ENCODE results near the gene MTMR6.

MTMR6 gene

DNA sequence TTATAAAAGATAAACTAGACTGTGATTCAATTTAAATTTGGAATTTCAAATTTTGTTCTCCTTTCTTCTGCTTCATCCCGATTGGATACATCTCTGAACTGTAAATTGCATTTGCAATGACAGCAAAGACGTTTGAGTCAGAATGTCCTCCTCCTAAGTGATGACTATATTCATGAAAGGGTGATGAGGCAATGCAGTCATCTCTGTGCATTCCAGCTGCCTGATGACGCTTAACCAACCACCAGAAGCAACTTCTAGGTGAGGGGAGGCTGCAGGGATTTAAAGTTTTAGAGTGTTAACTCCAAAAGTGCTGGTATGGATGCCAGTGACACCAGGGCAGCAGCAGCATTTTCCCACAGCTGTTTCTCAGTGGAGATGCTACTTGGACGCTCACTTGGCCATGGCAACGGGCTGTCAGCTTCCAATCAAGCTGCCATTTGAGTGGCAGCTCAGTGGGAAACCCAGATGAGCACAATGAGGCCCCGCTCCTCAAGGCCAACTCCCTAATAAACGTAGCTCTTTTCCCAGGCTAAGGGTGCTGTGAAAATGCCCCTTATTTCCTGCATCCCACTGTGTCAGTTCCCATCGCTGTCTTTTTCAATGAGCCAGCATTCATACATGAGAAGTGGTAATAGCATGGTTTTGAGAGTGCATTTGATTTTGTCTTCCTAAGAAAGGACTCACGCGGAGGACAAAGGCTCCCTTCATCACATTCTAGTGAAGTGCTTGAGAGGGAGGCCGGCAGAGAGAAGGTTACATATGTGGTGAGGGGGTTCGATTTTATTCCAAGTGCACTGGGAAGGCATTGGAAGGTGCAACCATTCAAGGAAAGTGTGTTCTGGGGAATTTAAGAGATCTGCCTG lies 70.0 kb downstream of the MTMR6 start:
- no peak for DNase-seq (ENCODE audit: low read depth in 3 of 3, low spot score in 1 of 3)

DNA sequence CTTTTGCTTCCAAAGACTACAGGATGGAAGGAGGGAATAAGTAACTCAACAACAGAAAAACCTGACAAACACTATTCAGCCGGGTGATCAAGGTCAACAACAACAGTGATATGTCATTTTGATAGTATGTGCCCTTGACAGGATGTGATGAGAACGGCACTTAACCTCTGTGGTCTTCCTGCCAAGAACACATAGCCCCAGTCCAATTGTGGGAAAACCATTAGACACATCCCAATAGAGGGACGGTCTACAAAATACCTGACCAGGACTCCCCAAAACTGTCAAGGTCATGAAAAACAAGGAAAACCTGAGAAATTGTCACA lies 72.1 kb downstream of the MTMR6 start:
- DNase-seq (ENCODE audit: low read depth in 3 of 3, low spot score in 1 of 3) = no peak

DNA sequence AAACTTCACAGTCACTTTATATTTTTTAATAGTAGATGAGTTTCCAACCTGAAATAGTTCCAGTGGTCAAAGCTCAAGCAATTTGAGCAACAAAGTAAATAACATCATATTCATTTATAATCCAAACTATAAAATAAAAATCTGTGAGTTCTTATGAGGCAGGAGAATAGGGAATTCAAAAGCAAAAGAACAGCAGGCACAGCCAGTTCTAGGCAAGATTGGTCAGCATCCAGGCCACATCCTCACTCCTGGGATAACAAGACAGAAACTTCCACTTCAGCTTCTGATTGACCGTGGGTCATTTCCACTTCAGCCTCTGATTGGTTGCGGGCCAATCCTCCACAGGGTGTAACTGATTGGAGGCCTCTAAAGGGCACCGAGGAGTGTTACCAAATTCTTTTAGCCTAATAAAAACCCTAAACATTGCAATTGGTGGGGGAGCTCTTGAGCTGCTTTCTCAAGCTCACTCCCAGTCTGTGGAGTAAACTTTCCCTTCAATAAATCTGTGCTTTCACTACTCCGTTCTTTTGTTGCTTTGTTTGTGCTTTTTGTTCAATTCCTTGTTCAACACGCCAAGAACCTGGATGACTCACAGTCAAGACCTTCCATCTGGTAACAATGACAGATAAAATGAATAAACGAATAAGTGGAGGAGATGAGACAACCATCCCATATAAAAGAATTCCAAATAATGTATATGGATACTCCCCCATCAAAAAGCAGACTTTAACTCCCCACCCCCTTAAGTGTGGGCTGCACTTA lies 72.6 kb downstream of the MTMR6 start:
- no peak for DNase-seq (ENCODE audit: low read depth in 3 of 3, low spot score in 1 of 3)

DNA sequence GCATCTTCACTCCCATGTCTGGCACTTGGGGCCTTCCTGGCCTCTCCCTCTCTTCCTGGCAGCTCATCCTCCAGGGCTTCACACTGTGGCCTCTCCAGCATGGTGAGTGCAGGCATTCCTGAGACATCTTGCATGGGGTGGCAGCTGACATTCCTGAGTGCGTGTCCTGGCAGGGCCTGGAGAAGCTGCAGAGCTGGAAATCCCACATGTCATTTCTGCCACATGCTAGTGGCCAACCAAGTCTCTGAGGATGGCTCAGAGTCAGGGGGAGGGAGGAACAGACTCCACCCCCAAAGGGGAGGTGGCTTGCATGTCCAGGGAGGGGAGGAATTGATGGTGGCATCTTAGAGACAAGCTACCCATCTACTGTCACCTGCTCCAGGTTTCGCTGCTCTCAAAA lies 73.6 kb downstream of the MTMR6 start:
- DNase-seq (ENCODE audit: low read depth in 3 of 3, low spot score in 1 of 3) = no peak

DNA sequence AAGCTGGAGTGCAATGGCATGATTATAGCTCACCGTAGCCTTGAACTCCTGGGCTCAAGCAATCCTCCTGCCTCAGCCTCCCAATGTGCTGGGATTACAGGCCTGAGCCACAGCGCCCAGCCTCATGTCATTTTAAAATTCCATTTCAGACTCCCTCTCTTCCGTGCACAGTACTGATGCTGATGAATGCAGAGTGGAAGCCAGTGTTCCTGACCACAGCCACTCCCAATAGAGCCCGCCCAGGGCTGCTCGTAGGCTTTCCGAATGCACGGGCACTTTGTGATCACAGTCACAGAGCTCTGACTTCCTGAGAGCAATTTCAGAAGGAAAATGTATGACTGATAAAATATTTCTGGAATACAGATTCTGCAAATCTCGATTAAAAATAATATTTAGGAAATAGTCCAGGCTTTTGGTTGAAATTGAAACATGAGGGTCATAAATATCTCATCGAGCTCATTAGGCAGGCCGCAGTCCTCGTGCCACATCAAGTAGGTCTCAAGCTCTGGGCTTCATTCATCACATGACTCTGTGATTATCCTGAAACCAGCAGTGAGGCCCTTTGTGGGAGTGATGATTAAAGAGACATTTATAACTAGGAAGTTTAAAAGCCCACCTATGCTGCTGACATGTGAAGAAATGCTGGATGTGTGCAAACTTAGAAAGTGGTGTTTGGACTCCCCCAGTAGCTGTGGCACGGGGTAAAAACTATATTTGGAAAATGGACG lies 76.3 kb downstream of the MTMR6 start:
- DNase-seq (ENCODE audit: low read depth in 3 of 3, low spot score in 1 of 3) = no peak

DNA sequence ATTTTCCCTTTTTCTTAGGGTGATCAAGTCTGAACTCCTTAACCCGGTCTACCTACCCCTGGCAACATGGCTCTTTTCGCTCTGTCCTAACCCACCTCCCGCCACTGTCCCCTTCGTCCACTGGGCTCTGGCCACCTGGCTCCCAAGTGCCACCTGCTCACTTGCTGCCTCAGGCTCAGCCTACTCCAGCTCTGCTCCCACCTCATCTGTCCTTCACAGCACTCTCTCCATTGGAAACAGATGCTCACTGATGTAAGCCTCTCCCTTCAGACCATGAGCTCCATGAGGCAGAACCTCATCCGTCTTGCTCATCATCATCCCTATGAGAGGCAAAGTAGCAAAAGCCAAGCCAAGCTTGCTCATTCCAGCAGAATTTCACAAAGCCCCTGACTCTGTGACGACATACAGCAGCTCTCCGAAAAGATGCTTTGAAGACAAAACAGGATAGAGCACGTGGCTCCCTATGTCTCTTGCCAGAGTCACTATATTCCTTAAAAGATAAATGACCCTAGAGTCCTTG lies 79.9 kb downstream of the MTMR6 start:
- DNase-seq (ENCODE audit: low read depth in 3 of 3, low spot score in 1 of 3) = no peak

DNA sequence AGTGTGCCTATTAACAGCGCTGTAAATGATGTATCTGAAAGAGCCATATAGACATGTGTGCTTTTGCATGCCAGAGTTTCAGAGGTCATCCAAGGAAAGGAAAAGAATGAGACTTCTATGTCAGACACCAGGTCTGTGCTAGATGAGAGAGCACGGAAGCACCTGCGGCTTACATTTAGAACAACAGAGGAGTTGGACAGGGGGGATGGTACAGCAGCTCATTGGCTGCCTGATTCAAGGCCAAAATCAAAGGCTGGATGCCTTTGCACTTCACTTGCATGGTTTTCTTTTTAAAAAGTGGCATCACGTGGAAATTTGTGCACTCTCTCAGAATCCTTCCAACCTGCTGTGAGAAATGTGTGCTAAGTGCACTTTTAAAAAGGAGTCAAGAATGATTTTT lies 82.4 kb downstream of the MTMR6 start:
- no peak for DNase-seq (ENCODE audit: low read depth in 3 of 3, low spot score in 1 of 3)

DNA sequence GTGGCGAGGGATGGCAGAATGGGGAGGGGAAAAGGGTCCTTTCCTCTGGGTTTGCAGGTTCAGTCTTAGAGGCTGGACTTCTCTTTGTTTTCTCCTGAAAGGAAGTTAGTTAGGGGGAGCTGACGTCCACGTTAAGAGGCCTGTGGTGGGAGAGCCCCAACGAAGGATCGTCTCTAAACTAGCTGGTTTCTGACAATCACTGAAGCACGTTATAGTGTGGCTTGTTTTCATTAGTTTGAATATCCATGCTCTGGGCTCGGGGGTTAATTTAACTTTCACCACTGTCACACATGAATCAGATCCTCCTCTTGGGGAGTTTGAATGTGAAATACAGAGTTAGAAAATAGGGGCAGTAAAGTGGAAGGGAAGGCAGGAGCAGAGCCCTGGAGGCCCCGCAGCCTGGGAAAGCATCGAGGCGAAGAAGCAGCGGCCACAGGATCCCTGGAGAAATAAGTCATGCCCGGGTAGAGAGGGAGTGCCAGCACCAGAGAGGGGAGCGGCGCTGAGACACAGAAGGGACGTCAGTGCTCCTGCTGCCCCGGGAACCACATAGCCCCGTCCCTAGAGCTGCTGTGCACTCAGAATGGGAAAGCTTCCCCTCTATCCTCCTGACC lies 84.1 kb downstream of the MTMR6 start:
- no peak for DNase-seq (ENCODE audit: low read depth in 3 of 3, low spot score in 1 of 3)

DNA sequence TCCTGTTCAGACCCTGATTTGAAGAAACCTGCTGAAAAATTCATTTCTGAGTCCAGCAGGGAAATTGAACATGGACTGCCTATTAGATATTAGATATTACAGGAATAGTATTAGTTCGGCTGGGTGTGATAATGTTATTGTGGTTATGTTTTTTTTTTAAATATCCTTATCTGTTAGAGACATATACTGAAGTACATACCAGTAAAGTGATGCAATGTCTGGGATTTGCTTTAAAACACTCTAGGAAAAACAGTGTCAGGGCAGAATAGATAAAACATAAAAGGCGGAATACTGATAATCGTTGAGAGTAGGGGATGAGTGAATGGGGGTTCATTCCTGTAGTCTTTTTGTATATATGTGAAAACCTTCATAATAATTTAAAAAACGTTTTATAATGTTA lies 86.5 kb downstream of the MTMR6 start:
- DNase-seq (ENCODE audit: low read depth in 3 of 3, low spot score in 1 of 3) = no peak

DNA sequence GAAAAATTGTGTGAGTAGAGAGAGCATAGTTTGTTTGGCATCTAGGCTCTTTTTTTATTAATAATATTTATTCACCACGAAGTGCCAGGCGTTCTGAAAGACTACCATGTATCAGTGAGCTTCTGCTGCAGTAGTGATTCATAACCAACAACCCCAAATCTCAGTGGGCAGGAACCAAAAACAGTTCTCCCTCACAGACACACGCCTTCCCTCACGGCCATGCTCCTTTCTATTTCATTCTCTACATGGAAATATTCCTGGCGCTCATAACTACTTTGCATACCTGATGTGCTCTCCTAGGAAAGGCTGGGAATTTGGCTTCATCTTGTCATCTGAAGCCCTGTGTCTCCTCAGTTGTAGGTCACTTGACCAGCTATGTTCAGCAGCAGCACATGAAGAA lies 88.6 kb downstream of the MTMR6 start:
- no peak for DNase-seq (ENCODE audit: low read depth in 3 of 3, low spot score in 1 of 3)

DNA sequence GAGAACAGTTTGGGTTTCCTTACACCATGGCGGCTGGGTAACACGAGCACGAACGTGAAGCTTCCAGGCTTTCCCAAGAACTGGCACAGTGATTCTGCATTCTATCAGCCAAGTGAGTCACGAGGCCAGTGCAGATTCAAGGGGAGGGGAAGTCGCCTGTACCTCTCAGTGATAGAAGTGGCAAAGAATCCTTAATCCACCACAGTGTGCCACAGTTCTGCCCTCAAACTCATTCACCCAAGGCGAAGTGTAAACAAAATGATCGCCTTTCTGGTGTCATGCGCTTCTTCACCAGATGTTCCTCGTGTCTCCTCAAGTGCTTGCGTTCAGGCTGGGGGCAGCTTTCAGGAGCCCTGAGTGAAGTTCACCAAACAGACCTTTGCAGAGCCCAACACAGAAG lies 90.3 kb downstream of the MTMR6 start:
- DNase-seq (ENCODE audit: low read depth in 3 of 3, low spot score in 1 of 3) = no peak
